COLO668 (cell line): ENCODE measurements around the gene ESPNL.

Experiments used
- DNase-seq: peaks from one replicate; lab custom pipeline; 2025; ENCODE audit not compliant: unreplicated experiment; lab: John Stamatoyannopoulos, UW

The ESPNL gene

GRCh38 chr2:238098901-238099713, 1.0 kb upstream of the ESPNL start:
- DNase-seq, result peak; percentile 19

- DNase-seq, result no peak
Observed at GRCh38 chr2:238099714-238100048, 459 bp upstream of the ESPNL start.

GRCh38 chr2:238100821-238101771, 956 bp downstream of the ESPNL start:
- DNase-seq, result peak; percentile 34

- DNase-seq, result no peak
Observed at GRCh38 chr2:238101891-238102841, 2.0 kb downstream of the ESPNL start.

GRCh38 chr2:238102865-238103264, 2.7 kb downstream of the ESPNL start:
- DNase-seq, result no peak

GRCh38 chr2:238103465-238104225, 3.5 kb downstream of the ESPNL start:
- no peak for DNase-seq

- DNase-seq, result no peak
Observed at GRCh38 chr2:238104226-238104690, 4.1 kb downstream of the ESPNL start.

GRCh38 chr2:238104691-238105371, 4.7 kb downstream of the ESPNL start:
- no peak for DNase-seq

- DNase-seq, result no peak
Observed at GRCh38 chr2:238105506-238106338, 5.6 kb downstream of the ESPNL start.

GRCh38 chr2:238106339-238106697, 6.2 kb downstream of the ESPNL start:
- no peak for DNase-seq

- peak; percentile 41 for DNase-seq
Observed at GRCh38 chr2:238106698-238107524, 6.8 kb downstream of the ESPNL start.

GRCh38 chr2:238107525-238108422, 7.6 kb downstream of the ESPNL start:
- no peak for DNase-seq

- peak; percentile 77 for DNase-seq
Observed at GRCh38 chr2:238108423-238109183, 8.5 kb downstream of the ESPNL start.

GRCh38 chr2:238113611-238114010, 13.5 kb downstream of the ESPNL start:
- DNase-seq, result no peak

- DNase-seq, result no peak
Observed at GRCh38 chr2:238114331-238114841, 14.2 kb downstream of the ESPNL start.
